CD4-positive, alpha-beta T cell treated with Interleukin-15 for 1 hour (primary cell): ENCODE data around the gene DCPS.
"Not testable (repeated sequence)": the region's sequence is repeated elsewhere in the genome, so short reads cannot be mapped to it uniquely, and the experiment has no call there.

Experiments used
- DNase-seq: peaks from one replicate; pipeline ENCODE4 v3.0.0-alpha.2; 2020

The DCPS gene, protein sequence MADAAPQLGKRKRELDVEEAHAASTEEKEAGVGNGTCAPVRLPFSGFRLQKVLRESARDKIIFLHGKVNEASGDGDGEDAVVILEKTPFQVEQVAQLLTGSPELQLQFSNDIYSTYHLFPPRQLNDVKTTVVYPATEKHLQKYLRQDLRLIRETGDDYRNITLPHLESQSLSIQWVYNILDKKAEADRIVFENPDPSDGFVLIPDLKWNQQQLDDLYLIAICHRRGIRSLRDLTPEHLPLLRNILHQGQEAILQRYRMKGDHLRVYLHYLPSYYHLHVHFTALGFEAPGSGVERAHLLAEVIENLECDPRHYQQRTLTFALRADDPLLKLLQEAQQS

GRCh38 chr11:126303623-126304456 is at the start of gene DCPS:
TSS of gene DCPS (plus strand) at chr11:126304060. CDS start at chr11:126304081, 21 bp downstream.
- DNase-seq: peak; percentile 87

DNA sequence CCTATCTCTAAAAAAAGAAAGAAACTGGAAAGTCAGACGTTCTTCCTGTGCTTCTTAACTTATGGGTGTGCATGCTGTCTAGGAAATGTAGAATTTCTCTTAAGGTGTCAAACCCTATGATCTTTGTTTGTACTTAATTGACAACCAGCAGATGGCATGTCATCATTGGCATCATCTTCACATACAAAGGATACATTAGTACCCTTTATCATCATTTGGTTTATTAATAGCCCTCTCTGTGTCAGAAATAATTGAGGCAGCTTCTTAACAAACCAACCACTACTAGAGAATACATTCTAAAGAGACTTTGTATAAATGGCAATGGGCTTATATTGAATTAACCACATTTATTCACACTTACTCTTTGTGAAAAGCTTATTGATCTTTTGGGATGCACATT is 49.0 kb upstream of the DCPS start:
- no peak for DNase-seq

DNA sequence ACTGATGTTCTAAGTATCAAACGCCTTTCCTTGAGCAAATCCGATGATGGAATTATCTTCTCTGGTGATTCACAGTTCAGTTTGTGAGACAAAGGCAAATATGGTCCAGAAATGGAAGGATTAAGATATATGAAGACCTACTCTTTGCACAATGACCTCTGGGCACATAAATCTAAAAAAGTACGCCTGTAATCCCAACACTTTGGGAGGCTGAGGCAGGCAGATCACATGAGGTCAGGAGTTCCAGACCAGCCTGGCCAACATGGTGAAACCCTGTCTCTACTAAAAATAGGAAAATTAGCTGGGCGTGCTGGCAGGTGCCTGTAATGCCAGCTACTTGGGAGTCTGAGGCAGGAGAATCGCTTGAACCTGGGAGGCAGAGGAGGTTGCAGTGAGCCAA is 48.4 kb upstream of the DCPS start:
- DNase-seq: not testable (repeated sequence)

- no peak for DNase-seq
Observed at GRCh38 chr11:126256216-126256615, 47.6 kb upstream of the DCPS start.

GRCh38 chr11:126257144-126257543 is 46.7 kb upstream of the DCPS start:
- DNase-seq: no peak

GRCh38 chr11:126257764-126258163 is 46.1 kb upstream of the DCPS start:
- DNase-seq: no peak

- no peak for DNase-seq
Observed at GRCh38 chr11:126262216-126262615, 41.6 kb upstream of the DCPS start.

DNA sequence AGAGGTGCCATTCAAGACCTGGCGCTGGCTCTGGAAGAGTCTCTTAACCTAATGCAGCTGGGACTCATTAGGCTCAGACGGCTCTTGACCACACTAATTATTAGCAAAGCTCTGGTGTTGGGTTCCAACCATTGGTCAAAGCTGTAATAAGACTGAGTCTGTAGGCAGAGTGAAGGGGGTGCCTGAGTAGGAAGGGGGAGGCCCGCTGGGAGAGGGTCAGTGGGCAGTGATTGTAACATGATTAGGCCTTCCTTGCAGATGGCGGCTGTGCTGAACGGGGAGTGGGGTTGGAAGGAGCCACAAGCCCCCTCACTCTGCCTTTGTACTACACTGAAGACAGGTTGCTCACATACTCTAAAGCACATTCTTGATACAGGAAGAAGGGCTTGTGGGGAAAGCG is 40.4 kb upstream of the DCPS start:
- DNase-seq: no peak

GRCh38 chr11:126265811-126266210 is 38.0 kb upstream of the DCPS start:
- DNase-seq: no peak

- no peak for DNase-seq
Observed at GRCh38 chr11:126267650-126268049, 36.2 kb upstream of the DCPS start.

- no peak for DNase-seq
Observed at GRCh38 chr11:126268361-126268707, 35.5 kb upstream of the DCPS start.

GRCh38 chr11:126268708-126269579 is 34.9 kb upstream of the DCPS start, which contains the start of the genes FOXRED1 and SRPRA:
TSS of gene FOXRED1 (plus strand) at chr11:126269154. CDS start at chr11:126269207, 53 bp downstream.
TSS of gene SRPRA (minus strand) at chr11:126268895. CDS start at chr11:126268804, 91 bp downstream.
- DNase-seq: peak; percentile 99

DNA sequence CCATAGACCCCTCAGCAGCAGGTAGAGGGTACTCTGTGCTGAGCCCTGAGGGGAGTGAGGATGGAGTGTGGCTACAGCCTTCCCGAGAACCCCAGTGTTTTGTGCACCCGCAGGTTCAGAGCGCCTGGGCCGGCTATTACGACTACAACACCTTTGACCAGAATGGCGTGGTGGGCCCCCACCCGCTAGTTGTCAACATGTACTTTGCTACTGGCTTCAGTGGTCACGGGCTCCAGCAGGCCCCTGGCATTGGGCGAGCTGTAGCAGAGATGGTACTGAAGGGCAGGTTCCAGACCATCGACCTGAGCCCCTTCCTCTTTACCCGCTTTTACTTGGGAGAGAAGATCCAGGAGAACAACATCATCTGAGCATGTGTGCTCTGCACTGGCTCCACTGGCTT is 26.5 kb upstream of the DCPS start:
- no peak for DNase-seq

DNA sequence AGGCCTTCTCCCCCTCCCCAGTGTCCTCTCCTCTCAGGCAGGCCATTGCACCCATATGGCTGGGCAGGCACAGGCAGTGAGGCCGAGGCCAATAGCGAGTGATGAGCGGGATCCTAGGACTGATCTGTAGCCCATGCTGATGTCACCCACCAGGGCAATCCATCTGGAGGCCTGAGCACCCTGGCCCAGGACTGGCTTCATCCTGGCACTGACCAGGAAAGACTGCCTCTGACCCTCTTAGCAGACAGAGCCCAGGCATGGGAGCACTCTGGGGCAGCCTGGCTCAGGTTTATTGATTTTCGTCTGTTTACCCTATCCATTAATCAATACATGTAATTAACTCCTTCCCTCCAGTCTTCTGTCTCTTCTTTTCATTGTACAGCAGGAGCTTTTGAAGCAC is 26.1 kb upstream of the DCPS start:
- DNase-seq: no peak

GRCh38 chr11:126279191-126279590 is 24.7 kb upstream of the DCPS start:
- DNase-seq: no peak

DNA sequence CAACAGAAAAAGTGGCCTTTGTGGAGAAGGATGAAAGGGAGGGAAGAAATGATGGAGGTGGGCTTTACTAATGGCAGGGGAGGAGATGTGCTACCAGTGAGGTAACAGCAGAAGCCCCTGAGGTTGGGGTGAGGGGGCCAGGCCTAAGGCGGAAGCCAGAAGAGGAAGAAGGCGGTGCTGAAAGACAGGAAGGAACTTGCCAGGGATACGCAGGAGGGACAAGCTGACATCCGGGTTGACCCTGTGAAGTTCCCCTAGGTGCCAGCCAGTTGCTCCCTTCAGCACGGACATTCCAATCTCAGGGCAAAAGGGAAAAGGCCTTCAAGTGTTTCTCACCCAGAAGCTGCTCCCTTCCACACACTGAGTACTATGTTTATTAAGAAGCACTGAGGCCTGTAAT is 23.3 kb upstream of the DCPS start:
- DNase-seq: peak; percentile 48

DNA sequence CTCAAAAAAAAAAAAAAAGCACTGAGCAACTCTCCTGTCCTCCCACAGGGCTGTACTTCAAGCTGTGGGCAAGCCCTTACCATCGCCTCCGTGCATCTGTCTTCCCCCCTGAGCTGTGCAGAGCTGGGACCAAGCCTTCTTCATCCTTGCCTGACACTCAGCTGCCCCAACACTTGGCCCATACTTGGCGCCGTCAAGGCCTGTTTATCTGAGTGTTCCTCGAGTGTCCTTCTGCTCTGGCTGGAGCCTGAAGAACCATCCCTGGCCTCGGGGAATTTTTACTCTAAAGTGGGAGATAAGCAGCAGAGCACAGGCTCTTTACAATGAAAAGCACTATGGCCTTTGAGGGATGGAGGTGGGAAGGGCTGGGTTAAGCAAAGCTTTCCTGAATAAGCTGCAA is 22.6 kb upstream of the DCPS start:
- DNase-seq: no peak

GRCh38 chr11:126281666-126282175 is 22.1 kb upstream of the DCPS start:
- no peak for DNase-seq

DNA sequence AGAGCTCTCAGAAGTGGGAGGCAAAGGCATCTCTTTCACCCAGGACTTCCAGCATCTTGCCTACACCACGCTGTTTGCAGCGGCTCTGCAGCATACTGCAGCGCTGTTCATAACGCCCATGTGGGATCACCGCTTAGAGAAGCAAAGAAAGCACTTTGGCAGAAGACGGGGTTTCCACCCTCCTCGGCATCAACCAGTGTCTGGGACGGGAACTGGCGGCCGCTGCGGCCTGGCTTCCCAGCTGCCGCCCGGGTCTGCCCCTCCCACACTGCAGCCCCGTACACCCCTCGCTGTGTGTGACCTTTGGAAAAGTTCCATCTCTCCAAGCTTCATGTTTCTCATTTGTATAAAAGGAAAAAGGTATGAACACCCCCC is 21.5 kb upstream of the DCPS start:
- no peak for DNase-seq

- peak; percentile 51 for DNase-seq
Observed at GRCh38 chr11:126282736-126283591, 20.9 kb upstream of the DCPS start, which contains the start of gene TIRAP. TSS of gene TIRAP (plus strand) at chr11:126283093. CDS start at chr11:126290895, 7,802 bp downstream.

DNA sequence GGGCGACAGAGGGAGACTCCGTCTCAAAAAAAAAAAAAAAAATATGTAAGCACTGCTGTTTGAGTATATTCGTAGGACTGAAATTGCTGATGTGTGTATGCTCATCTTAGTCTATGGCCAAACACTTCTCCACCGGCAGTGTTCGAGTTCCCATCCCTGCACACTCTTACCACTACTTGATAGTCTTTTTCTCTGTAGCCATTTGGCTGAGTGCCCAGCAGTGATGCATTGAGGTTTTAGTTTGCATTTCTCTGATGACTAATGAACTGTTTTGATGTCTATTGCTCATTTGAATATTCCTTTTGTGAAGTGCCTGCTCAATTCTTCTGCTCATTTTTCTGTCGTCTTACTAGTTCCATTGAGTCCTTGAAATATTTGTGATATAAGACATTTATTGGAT is 19.0 kb upstream of the DCPS start:
- peak; percentile 72 for DNase-seq

GRCh38 chr11:126288237-126288636 is 15.6 kb upstream of the DCPS start:
- DNase-seq: no peak
